Sigmoid colon (tissue), 7 donors: ENCODE data around the gene SOSTDC1. TPM values are rescaled to one million over a fixed set of nuclear protein-coding genes. Genes with fewer than 3 reads are reported as not detected.
A peak's percentile ranks its signal among the peaks of the same experiment; 100 is the strongest.

Source experiments
- DNase-seq: peaks from one replicate; pipeline ENCODE4 v3.0.0-alpha.2; 2019
- H3K27ac ChIP-seq, 4 donors: fragments of 200-600 bp; sonication (generic); one replicate each; pipeline ENCODE4 v1.5.1; 2016 to 2019; ENCODE audit warnings: mild to moderate bottlenecking in 1 of 4
- H3K27me3 ChIP-seq, 3 donors: fragments of 200-600 bp; sonication (generic); one replicate each; pipeline ENCODE4 v1.5.1; 2019; ENCODE audit warnings: mild to moderate bottlenecking in 1 of 3
- H3K36me3 ChIP-seq, 4 donors: fragments of 200-600 bp; sonication (generic); one replicate each; pipeline ENCODE4 v1.5.1; 2016 to 2019
- H3K4me1 ChIP-seq, 4 donors: fragments of 200-600 bp; sonication (generic); one replicate each; pipeline ENCODE4 v1.5.1; 2017 to 2019
- H3K4me3 ChIP-seq, 4 donors: fragments of 200-600 bp; sonication (generic); one replicate each; pipeline ENCODE4 v1.5.1; 2017 to 2019; ENCODE audit warnings: mild to moderate bottlenecking in 2 of 4, moderate library complexity in 1 of 4
- H3K9me3 ChIP-seq, 4 donors: fragments of 200-600 bp in 3 of 4; sonication (generic) in 3 of 4; one replicate each; pipeline versions ENCODE4 v1.5.1 to v1.6.1; 2013 to 2019
- CTCF ChIP-seq, 4 experiments: fragments of 450-650 bp in 3 of 4; fragments of 200-600 bp in 1 of 4; IDR thresholded peaks; one replicate each; pipeline ENCODE4 v1.5.1; 2016 to 2019; ENCODE audit warnings: antibody characterized with exemption in 4 of 4, mild to moderate bottlenecking in 3 of 4, moderate library complexity in 2 of 4
- EP300 ChIP-seq, 4 donors: sonication (generic); formaldehyde crosslinking; IDR thresholded peaks; one replicate each; pipeline ENCODE4 v1.6.1; 2017; ENCODE audit warnings: antibody characterized with exemption in 4 of 4
- POLR2A ChIP-seq, 2 donors: fragments of 450-650 bp; IDR thresholded peaks; one replicate each; pipeline ENCODE4 v1.6.1; 2016; ENCODE audit warnings: antibody characterized with exemption in 2 of 2, mild to moderate bottlenecking in 2 of 2, moderate library complexity in 2 of 2
- POLR2AphosphoS5 ChIP-seq, 4 donors: sonication (generic); formaldehyde crosslinking; IDR thresholded peaks; one replicate each; pipeline ENCODE4 v1.6.1; 2017; ENCODE audit warnings: antibody characterized with exemption in 4 of 4
- WGBS, 2 donors: extraction: QIAGEN DNeasy Blood & Tissue Kit; methylation state at CpG; one replicate each; pipeline ENCODE4 v1.1.7; 2013; 5-methylcytosine and 5-hydroxymethylcytosine counted together
- intact Hi-C: fragments of 100-400 bp; cut with DNase I; formaldehyde crosslinking; loops from one replicate; pipeline ENCODE4 v1.15.1; 2023
- polyA plus RNA-seq, 3 donors: library from polyadenylated mRNA; stranded (reverse); fragments of 200-250 nt; gene quantifications; one replicate each; pipeline ENCODE4 v1.2.3, GENCODE V29; 2013
- total RNA-seq, 4 donors: library from RNA; depleted of rRNA; stranded (reverse); fragments of >200 nt; gene quantifications; one replicate each; pipeline ENCODE4 v1.1.0, GENCODE V29; 2016
- donor health status: healthy with polysubstance abuse.
- donor health status: Bipolar disorder and iron deficiency.
- donor health status: healthy.

SOSTDC1 gene
- total and polyA plus RNA-seq, 7 donors = 0.36 to 8.7 (median 2.5) TPM

- 0 to 1% methylated on average over 56 of the region's 56 CpGs for WGBS, 2 donors
- TF ChIP-seq POLR2A (IDR thresholded peaks at IDR 0.05) = peak; percentile 86 to 95
- no peak for TF ChIP-seq EP300 (IDR thresholded peaks at IDR 0.05)
- TF ChIP-seq CTCF (IDR thresholded peaks at IDR 0.05) = peak in 3 of 4 experiments; percentile 39 to 53 (median 45)
- peak; percentile 94 to 96 (median 94) for TF ChIP-seq POLR2AphosphoS5 (IDR thresholded peaks at IDR 0.05)
Observed at GRCh38 chr7:16420649-16421332, 44.7 kb downstream of the SOSTDC1 start.

GRCh38 chr7:16420329-16420648 lies 45.2 kb downstream of the SOSTDC1 start:
- 1 to 2% methylated on average over 3 of the region's 3 CpGs for WGBS, 2 donors
- no peak for DNase-seq
- peaks cover 0 to 29% (median 21%) of the 10 kb centered on the region in 4 donors for H3K4me1 ChIP-seq
- no peaks in the 10 kb centered on the region for H3K9me3 ChIP-seq
- H3K4me3 ChIP-seq = peak overlapping the region; percentile 47 to 71 (median 54)
- intact Hi-C loops = loop anchor here (10.0 kb wide), 1 partner anchor 225 kb away; the partner anchor contains the start of genes ANKMY2 and BZW2
- H3K36me3 ChIP-seq = no peaks in the 10 kb centered on the region
- H3K27me3 ChIP-seq = no peaks in the 10 kb centered on the region
- peak overlapping the region; percentile 89 to 97 (median 96) for H3K27ac ChIP-seq
- TF ChIP-seq CTCF (IDR thresholded peaks at IDR 0.05) (no peak), POLR2A (IDR thresholded peaks at IDR 0.05) (no peak), EP300 (IDR thresholded peaks at IDR 0.05) (no peak), POLR2AphosphoS5 (IDR thresholded peaks at IDR 0.05) (no peak)

More at GRCh38 chr7:16420649-16421332, 44.7 kb downstream of the SOSTDC1 start:
- Histone ChIP-seq H3K27me3 (no peaks in the 10 kb centered on the region), H3K4me1 (peaks cover 0 to 29% (median 21%) of the 10 kb centered on the region in 4 donors), H3K36me3 (no peaks in the 10 kb centered on the region), H3K27ac (peak overlapping the region; percentile 89 to 97 (median 96)), H3K9me3 (no peaks in the 10 kb centered on the region), H3K4me3 (peak overlapping the region; percentile 47 to 71 (median 54))
- DNase-seq = peak; percentile 94
- intact Hi-C loops = loop anchor here (10.0 kb wide), 1 partner anchor 224 kb away; the partner anchor contains the start of genes ANKMY2 and BZW2

- Histone ChIP-seq H3K4me3 (peak overlapping the region in 3 of 4 donors; percentile 51 to 71 (median 56)), H3K27ac (peak overlapping the region; percentile 89 to 97 (median 96))
- 54 to 73% methylated on average over 10 of the region's 10 CpGs for WGBS, 2 donors
Observed at GRCh38 chr7:16419859-16420258, 45.7 kb downstream of the SOSTDC1 start.

GRCh38 chr7:16419126-16419525 lies 46.4 kb downstream of the SOSTDC1 start:
- no peak for DNase-seq
- no peak overlapping the region for H3K4me3 ChIP-seq
- no peak overlapping the region for H3K27ac ChIP-seq
- H3K27me3 ChIP-seq = no peaks in the 10 kb centered on the region
- intact Hi-C loops = no loop called here
- WGBS, 2 donors = 95% methylated on average over 1 of the region's 1 CpG
- H3K4me1 ChIP-seq = peaks cover 0 to 29% (median 21%) of the 10 kb centered on the region in 4 donors
- no peaks in the 10 kb centered on the region for H3K36me3 ChIP-seq
- H3K9me3 ChIP-seq = no peaks in the 10 kb centered on the region
- TF ChIP-seq EP300 (IDR thresholded peaks at IDR 0.05) = no peak
- TF ChIP-seq POLR2A (IDR thresholded peaks at IDR 0.05) = no peak
- no peak for TF ChIP-seq POLR2AphosphoS5 (IDR thresholded peaks at IDR 0.05)
- TF ChIP-seq CTCF (IDR thresholded peaks at IDR 0.05) = no peak

More at GRCh38 chr7:16419859-16420258, 45.7 kb downstream of the SOSTDC1 start:
- DNase-seq = no peak
- Histone ChIP-seq H3K27me3 (no peaks in the 10 kb centered on the region), H3K9me3 (no peaks in the 10 kb centered on the region), H3K4me1 (peaks cover 0 to 29% (median 21%) of the 10 kb centered on the region in 4 donors), H3K36me3 (no peaks in the 10 kb centered on the region)
- intact Hi-C loops = loop anchor here (10.0 kb wide), 1 partner anchor 225 kb away; the partner anchor contains the start of genes ANKMY2 and BZW2
- TF ChIP-seq POLR2AphosphoS5 (IDR thresholded peaks at IDR 0.05) (no peak), EP300 (IDR thresholded peaks at IDR 0.05) (no peak), CTCF (IDR thresholded peaks at IDR 0.05) (no peak), POLR2A (IDR thresholded peaks at IDR 0.05) (no peak)
